Keratinocyte (primary cell): ENCODE results near the gene OR2T1. TPM values are rescaled to one million over a fixed set of nuclear protein-coding genes. Genes with fewer than 3 reads are reported as not detected.

Experiments used
- DNase-seq: peaks from one replicate; pipeline ENCODE4 v3.0.0-alpha.2; 2011; ENCODE audit warnings: low read depth, missing footprints, low spot score
- FAIRE-seq: peaks from 2 replicates; lab custom pipeline; 2011; peaks lifted over from hg19 to GRCh38; lab: Jason Lieb, UNC
- H2AFZ ChIP-seq: 2 replicates; pipeline ENCODE4 v1.6.0; 2012; ENCODE audit warnings: low read length, control low read depth, inconsistent platforms; ENCODE audit not compliant: control insufficient read depth
- H3K27ac ChIP-seq: 2 replicates; pipeline ENCODE4 v1.5.1; 2011; ENCODE audit warnings: low read length; ENCODE audit not compliant: control insufficient read depth, insufficient read depth
- H3K27me3 ChIP-seq: 3 replicates; pipeline ENCODE4 v1.6.0; 2011; ENCODE audit warnings: low read length; ENCODE audit not compliant: control insufficient read depth, insufficient read depth; ENCODE audit errors: extremely low read depth
- H3K36me3 ChIP-seq, 2 experiments: 2 replicates in 1 of 2; 3 replicates in 1 of 2; pipeline ENCODE4 v1.5.1; 2011; ENCODE audit warnings: low read length in 2 of 2, mild to moderate bottlenecking in 1 of 2; ENCODE audit not compliant: control insufficient read depth in 2 of 2, insufficient read depth in 2 of 2; ENCODE audit errors: extremely low read depth in 1 of 2
- H3K4me1 ChIP-seq: 3 replicates; pipeline ENCODE4 v1.5.1; 2011; ENCODE audit warnings: low read length; ENCODE audit not compliant: control insufficient read depth, insufficient read depth; ENCODE audit errors: extremely low read depth
- H3K4me2 ChIP-seq: 3 replicates; pipeline ENCODE4 v1.6.0; 2011; ENCODE audit warnings: low read depth, low read length; ENCODE audit not compliant: control insufficient read depth, insufficient read depth; ENCODE audit errors: extremely low read depth
- H3K4me3 ChIP-seq, 3 experiments: fragments of 200-600 bp in 1 of 3; sonication (generic) in 1 of 3; 2 replicates in 2 of 3; 3 replicates in 1 of 3; pipeline ENCODE4 v1.5.1; 2011 to 2016; ENCODE audit warnings: low read length in 3 of 3, mild to moderate bottlenecking in 3 of 3, control low read depth in 2 of 3, inconsistent platforms in 1 of 3, low read depth in 1 of 3, mixed read lengths in 1 of 3, mixed run types in 1 of 3, moderate library complexity in 1 of 3; ENCODE audit not compliant: control insufficient read depth in 2 of 3, insufficient read depth in 2 of 3; ENCODE audit errors: extremely low read depth in 1 of 3
- H3K79me2 ChIP-seq: 2 replicates; pipeline ENCODE4 v1.6.0; 2012; ENCODE audit warnings: low read length; ENCODE audit not compliant: control insufficient read depth, insufficient read depth
- H3K9ac ChIP-seq: 3 replicates; pipeline ENCODE4 v1.6.0; 2011; ENCODE audit warnings: low read length; ENCODE audit not compliant: control insufficient read depth, insufficient read depth; ENCODE audit errors: extremely low read depth
- H3K9me1 ChIP-seq: 3 replicates; pipeline ENCODE4 v1.6.0; 2011; ENCODE audit warnings: low read length; ENCODE audit not compliant: control insufficient read depth, insufficient read depth; ENCODE audit errors: extremely low read depth
- H3K9me3 ChIP-seq: 2 replicates; pipeline ENCODE4 v1.5.1; 2012; ENCODE audit warnings: low read depth, low read length; ENCODE audit not compliant: control insufficient read depth
- H4K20me1 ChIP-seq: 3 replicates; pipeline ENCODE4 v1.6.0; 2011; ENCODE audit warnings: low read length; ENCODE audit not compliant: control insufficient read depth, insufficient read depth; ENCODE audit errors: extremely low read depth
- CTCF ChIP-seq, 3 experiments: IDR thresholded peaks in 1 of 3; conservative IDR thresholded peaks in 1 of 3; optimal IDR thresholded peaks in 1 of 3; 2 replicates in 2 of 3; 3 replicates in 1 of 3; pipeline versions ENCODE3 to v1.5.1; 2011; ENCODE audit warnings: low read length in 3 of 3, mild to moderate bottlenecking in 3 of 3, moderate library complexity in 2 of 3, control low read depth in 1 of 3, inconsistent platforms in 1 of 3; ENCODE audit not compliant: insufficient read depth in 2 of 3; ENCODE audit errors: extremely low read depth in 1 of 3
- EZH2 ChIP-seq: IDR thresholded peaks from one replicate; pipeline ENCODE4 v1.6.1; 2012; ENCODE audit warnings: inconsistent platforms, mild to moderate bottlenecking, low read length, moderate library complexity
- dilution Hi-C: fragments of 300-500 bp; cut with MboI; formaldehyde crosslinking; loops from one replicate; pipeline ENCODE4 v1.7.0; 2020; ENCODE audit warnings: low sequenced_read_pairs; ENCODE audit not compliant: extremely low pct_ligation_motif_present
- polyA plus RNA-seq, 5 experiments: library from polyadenylated mRNA; depleted of rRNA in 3 of 5; stranded (reverse) in 3 of 5; stranded (forward) in 1 of 5; unstranded in 1 of 5; fragments of >200 nt; gene quantifications; 1 replicate in 1 of 5; 2 replicates in 3 of 5; 3 replicates in 1 of 5; pipeline versions ENCODE4 v1.2.1 to v1.2.3, GENCODE V29; 2011 to 2012; ENCODE audit warnings: missing spikeins in 2 of 5, low read depth in 1 of 5, low replicate concordance in 1 of 5

Gene OR2T1
- polyA plus RNA-seq, 1 donor (not counting 4 experiments of a cell fraction or from before 2014, with no cell fraction given): not detected

- Histone ChIP-seq H3K9me3 (peaks cover 1% of the 10 kb centered on the region), H3K27me3 (no peaks in the 10 kb centered on the region), H3K4me3 (no peak overlapping the region), H2AFZ (no peak overlapping the region), H3K9ac (no peak overlapping the region), H3K9me1 (no peaks in the 10 kb centered on the region), H3K36me3 (no peaks in the 10 kb centered on the region), H4K20me1 (no peaks in the 10 kb centered on the region), H3K4me2 (no peak overlapping the region), H3K27ac (no peak overlapping the region), H3K4me1 (no peaks in the 10 kb centered on the region), H3K79me2 (no peaks in the 10 kb centered on the region)
- dilution Hi-C loops: no loop called here
- TF ChIP-seq EZH2 (no peak), CTCF (optimal IDR thresholded peaks at IDR 0.05 in 1 of 3, IDR thresholded peaks at IDR 0.05 in 1 of 3, conservative IDR thresholded peaks at IDR 0.05 in 1 of 3; ENCODE audit: extremely low read depth in 1 of 3, insufficient read depth in 2 of 3, low read length in 3 of 3) (no peak)
- FAIRE-seq (no peak), DNase-seq (no peak)
These were observed 9.8 kb upstream of the OR2T1 start for GRCh38 chr1:248393050-248393449.

- Histone ChIP-seq H2AFZ (no peak overlapping the region), H3K4me3 (no peak overlapping the region), H3K9me3 (no peaks in the 10 kb centered on the region), H3K36me3 (no peaks in the 10 kb centered on the region), H3K79me2 (no peaks in the 10 kb centered on the region), H3K27ac (no peak overlapping the region), H4K20me1 (no peaks in the 10 kb centered on the region), H3K9me1 (no peaks in the 10 kb centered on the region), H3K4me2 (no peak overlapping the region), H3K4me1 (no peaks in the 10 kb centered on the region), H3K27me3 (no peaks in the 10 kb centered on the region), H3K9ac (no peak overlapping the region)
- no peak for TF ChIP-seq CTCF (optimal IDR thresholded peaks at IDR 0.05 in 1 of 3, IDR thresholded peaks at IDR 0.05 in 1 of 3, conservative IDR thresholded peaks at IDR 0.05 in 1 of 3; ENCODE audit: extremely low read depth in 1 of 3, insufficient read depth in 2 of 3, low read length in 3 of 3)
- no peak for TF ChIP-seq EZH2
- dilution Hi-C loops: no loop called here
- DNase-seq (peak; percentile 4), FAIRE-seq (no peak)
These were observed 1.2 kb downstream of the OR2T1 start for GRCh38 chr1:248404024-248404423.
